GM10248 (cell line): ENCODE measurements around the gene MPPED1.

Source experiments
- CTCF ChIA-PET: fragments of 300-600 bp; sonication (Branson Sonifier 250); formaldehyde crosslinking; extraction: SDS; loops from one replicate; lab custom pipeline; 2021; ENCODE audit warnings: antibody characterized with exemption; lab: Yijun Ruan, JAX
- POLR2A ChIA-PET: fragments of 350-650 bp; sonication (Branson Sonifier 250); formaldehyde crosslinking; extraction: SDS; loops from one replicate; lab custom pipeline; 2020; ENCODE audit warnings: antibody characterized with exemption; lab: Yijun Ruan, JAX
- DNase-seq: peaks from one replicate; pipeline ENCODE4 v3.0.0; 2012; ENCODE audit errors: extremely low spot score
- TF ChIP-seq, protein P1 (sequence below): IDR thresholded peaks from 2 replicates; pipeline ENCODE4 v1.5.1; 2012; ENCODE audit warnings: mild to moderate bottlenecking, low read depth; ENCODE audit errors: extremely low read depth, missing control alignments, control extremely low read depth

The MPPED1 gene

DNA sequence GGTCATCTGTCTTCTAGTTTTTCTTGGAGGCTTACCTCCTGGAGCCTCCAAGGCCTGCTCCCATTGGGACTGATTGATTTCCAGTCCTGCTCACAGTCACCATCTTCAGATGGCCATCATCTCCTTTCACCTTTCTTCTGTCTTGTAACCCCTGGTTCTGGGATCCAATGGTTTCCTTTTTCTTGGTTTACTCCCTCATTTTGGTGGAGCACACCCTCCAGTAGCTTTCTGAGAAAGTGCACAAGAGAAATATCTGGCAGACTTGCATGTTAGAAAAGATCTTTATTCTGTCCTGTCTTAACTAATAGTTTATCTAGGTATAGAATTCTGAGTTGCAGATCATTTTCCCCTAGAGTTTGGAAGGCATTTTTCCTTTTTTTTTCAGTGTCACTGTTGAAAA lies 50.9 kb downstream of the MPPED1 start:
- TF ChIP-seq, protein P1, sequence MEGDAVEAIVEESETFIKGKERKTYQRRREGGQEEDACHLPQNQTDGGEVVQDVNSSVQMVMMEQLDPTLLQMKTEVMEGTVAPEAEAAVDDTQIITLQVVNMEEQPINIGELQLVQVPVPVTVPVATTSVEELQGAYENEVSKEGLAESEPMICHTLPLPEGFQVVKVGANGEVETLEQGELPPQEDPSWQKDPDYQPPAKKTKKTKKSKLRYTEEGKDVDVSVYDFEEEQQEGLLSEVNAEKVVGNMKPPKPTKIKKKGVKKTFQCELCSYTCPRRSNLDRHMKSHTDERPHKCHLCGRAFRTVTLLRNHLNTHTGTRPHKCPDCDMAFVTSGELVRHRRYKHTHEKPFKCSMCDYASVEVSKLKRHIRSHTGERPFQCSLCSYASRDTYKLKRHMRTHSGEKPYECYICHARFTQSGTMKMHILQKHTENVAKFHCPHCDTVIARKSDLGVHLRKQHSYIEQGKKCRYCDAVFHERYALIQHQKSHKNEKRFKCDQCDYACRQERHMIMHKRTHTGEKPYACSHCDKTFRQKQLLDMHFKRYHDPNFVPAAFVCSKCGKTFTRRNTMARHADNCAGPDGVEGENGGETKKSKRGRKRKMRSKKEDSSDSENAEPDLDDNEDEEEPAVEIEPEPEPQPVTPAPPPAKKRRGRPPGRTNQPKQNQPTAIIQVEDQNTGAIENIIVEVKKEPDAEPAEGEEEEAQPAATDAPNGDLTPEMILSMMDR, result no peak
- POLR2A ChIA-PET, result no interaction called here
- CTCF ChIA-PET, result no interaction called here
- DNase-seq, result no peak

DNA sequence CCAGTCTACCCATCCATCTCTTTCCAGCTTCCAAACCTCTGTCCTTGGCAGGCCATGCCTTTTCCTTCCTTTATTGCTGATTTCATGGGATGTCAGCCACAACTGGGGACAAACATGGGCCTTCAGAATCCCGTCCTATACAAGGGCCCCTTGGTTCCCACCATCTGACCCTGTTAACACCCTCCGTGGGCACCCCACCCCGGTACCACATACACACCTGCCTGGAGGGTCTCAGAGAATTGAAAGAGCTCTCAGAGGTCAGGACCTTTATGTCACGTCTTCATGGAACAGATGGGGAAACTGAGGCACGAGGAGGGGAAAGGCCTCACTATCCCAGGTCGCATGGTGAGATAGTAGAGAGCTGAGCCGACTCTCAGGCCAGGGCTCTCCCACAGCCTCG lies 53.0 kb downstream of the MPPED1 start:
- DNase-seq, result no peak
- TF ChIP-seq, protein P1, result no peak
- POLR2A ChIA-PET, result no interaction called here
- CTCF ChIA-PET, result no interaction called here

DNA sequence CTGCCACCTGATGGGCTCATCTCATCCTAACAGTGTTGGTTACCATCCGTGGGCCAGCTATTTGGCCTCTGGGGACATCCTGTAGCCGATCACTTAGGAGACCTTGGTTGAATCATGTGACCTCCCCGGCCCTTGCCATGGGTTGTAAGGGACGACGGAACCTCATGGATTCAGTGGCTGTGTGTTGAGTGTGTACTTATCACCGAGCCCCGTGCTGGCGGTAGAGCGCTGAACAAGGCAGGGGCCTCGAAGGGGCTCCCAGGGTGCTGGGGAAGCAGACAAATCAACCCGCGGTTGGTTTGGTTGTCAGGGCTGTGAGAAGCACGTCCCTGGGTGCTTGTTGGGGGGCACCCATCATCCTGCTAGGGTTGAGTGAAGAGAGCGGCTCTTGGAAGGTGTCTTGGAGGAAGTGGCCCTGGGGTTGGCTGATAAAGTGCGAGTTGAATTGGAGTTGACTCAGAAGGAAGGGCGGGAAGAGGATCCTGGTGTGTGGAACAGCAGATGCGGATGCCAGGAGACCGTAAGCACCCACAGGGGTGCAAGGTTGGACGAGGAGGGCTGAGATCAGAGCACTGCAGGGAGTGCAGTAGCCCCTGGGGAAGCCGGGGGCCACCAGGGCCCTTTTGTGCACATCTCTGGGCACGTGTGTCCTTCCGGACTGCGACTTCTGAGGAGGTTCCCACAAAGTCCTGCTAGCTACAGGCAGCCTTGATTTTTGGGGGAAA lies 53.6 kb downstream of the MPPED1 start:
- CTCF ChIA-PET, result no interaction called here

DNA sequence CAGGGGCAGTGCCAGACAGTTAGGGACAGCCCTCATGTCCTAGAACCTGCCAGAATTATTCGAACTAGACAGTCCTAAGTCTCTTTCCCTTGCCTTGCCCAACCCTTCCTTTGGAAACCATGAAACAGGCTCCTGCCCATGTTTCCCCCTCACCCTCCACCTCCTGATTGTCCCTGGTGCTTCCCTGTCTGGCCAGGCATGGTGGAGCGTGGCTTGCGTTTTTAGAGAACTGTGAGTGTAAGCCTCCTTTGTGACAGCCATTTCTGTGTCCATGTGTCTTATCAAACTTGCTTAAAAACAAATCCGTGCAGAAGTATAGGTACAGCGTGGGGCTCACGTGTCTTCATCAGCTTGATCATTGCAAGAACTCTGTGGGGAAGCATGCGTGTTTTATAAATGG lies 54.9 kb downstream of the MPPED1 start:
- TF ChIP-seq, protein P1, result no peak
- ChIA-PET CTCF (no interaction called here), POLR2A (no interaction called here)
- DNase-seq, result no peak

More for the DNA sequence above, 53.6 kb downstream of the MPPED1 start:
- POLR2A ChIA-PET, result no interaction called here
- DNase-seq, result no peak
- TF ChIP-seq, protein P1, result no peak

DNA sequence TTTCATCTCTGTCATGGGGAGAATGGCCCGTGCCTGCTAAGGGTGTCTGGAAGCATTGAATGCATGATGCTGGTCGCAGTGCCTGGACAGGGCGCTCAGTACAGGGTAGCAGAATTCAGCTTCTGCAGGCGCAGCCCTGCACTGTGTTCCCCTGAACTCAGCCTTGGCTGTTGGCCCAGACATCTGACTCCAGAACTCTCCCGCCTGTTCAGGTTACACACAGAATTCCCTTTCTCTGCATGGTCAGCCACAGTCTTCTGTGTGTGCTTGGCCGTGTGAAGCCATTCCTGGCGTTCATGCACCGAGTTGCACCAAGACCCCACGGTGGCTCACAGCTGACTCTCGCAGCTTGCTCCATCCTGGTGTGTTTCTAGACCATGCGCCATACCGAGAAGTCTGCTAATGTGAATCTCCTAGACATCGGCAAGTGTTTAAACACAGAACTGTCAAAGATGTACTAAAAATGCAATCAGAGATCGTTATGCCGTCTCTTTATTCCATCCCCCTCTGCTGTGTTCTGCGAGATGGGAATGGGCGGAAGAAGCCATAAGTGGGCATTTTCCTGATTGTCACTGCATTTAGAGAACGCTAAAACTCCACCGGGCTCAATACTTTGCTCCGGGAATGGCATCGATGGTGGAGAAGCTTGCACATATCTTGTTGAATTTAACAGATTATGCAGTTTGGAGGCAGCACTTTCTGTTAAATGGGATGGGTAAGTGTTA lies 55.6 kb downstream of the MPPED1 start:
- DNase-seq, result no peak
- ChIA-PET POLR2A (no interaction called here), CTCF (no interaction called here)
- TF ChIP-seq, protein P1, result no peak

DNA sequence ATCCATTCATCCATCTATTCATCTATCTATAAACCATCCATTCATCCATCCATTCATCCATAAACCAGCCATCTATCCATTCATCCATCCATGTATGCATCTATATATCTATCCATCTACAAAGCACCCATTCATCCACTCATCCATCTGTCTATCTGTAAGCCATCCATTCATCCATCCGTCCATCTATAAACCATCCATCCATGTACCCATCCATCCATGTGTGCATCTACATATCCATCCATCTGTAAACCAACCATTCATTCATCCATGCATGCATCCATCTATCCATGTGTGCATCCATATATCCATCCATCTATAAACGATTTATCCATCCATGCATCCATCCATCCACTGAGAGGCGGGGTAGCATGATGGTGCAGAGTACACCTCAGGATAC lies 58.4 kb downstream of the MPPED1 start:
- TF ChIP-seq, protein P1, result no peak
- ChIA-PET CTCF (interaction anchor here (1.7 kb wide), 1 partner anchor 9 kb away, joined by 5 read pairs; no protein-coding TSS in a partner anchor), POLR2A (no interaction called here)
- no peak for DNase-seq
